ENCODE data around the gene MRTFB. TPM values are rescaled to one million over a fixed set of nuclear protein-coding genes. Genes with fewer than 3 reads are reported as not detected.
"Not testable (repeated sequence)": the region's sequence is repeated elsewhere in the genome, so short reads cannot be mapped to it uniquely, and the experiment has no call there.

The MRTFB gene
- total RNA-seq, 2 donors from 2014 or later: 21.6 to 21.7 TPM

DNA sequence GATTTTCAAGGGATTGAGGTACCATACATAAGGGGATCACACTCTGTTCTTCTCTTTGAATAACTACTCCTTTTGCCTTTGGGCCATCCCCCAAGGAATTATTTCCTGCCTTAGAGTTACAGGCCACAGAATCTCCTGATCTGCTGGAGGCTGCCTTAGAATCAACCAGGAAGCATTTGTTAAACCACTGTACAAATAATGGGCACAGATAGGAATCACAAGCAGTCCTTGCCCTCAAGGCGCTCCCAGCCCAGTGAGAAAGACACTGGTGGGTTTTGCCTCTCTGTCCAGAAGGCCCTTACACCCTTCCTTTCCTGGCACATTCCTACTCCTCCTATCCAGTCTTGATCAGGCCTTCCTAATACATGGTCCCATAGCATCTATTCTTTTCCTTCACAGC lies 45.9 kb downstream of the MRTFB start:
- H3K4me3 Mint-ChIP-seq: no peak overlapping the region
- H3K4me1 Mint-ChIP-seq: peaks cover 17% of the 10 kb centered on the region

GRCh38 chr16:14119799-14120198 lies 48.7 kb downstream of the MRTFB start:
- H3K4me3 Mint-ChIP-seq: no peak overlapping the region
- no peak overlapping the region for H3K27ac Mint-ChIP-seq
- DNase-seq (no peak), ATAC-seq (no peak)
- no peaks in the 10 kb centered on the region for H3K9me3 ChIP-seq (ENCODE audit: control insufficient read depth, low read length, poor library complexity, severe bottlenecking)
- H3K36me3 Mint-ChIP-seq (ENCODE audit: low read depth): peaks cover 4% of the 10 kb centered on the region
- H3K4me1 Mint-ChIP-seq: peaks cover 12% of the 10 kb centered on the region
- no peaks in the 10 kb centered on the region for H3K27me3 Mint-ChIP-seq

More for the DNA sequence above, 45.9 kb downstream of the MRTFB start:
- ATAC-seq (no peak), DNase-seq (no peak)
- Mint-ChIP-seq H3K36me3 (ENCODE audit: low read depth) (peaks cover 4% of the 10 kb centered on the region), H3K27me3 (no peaks in the 10 kb centered on the region), H3K27ac (no peak overlapping the region)
- no peaks in the 10 kb centered on the region for H3K9me3 ChIP-seq (ENCODE audit: control insufficient read depth, low read length, poor library complexity, severe bottlenecking)

- H3K4me3 Mint-ChIP-seq: no peak overlapping the region
- peaks cover 16% of the 10 kb centered on the region for H3K4me1 Mint-ChIP-seq
- ATAC-seq (no peak), DNase-seq (no peak)
- no peak overlapping the region for H3K27ac Mint-ChIP-seq
- H3K27me3 Mint-ChIP-seq: no peaks in the 10 kb centered on the region
- H3K9me3 ChIP-seq (ENCODE audit: control insufficient read depth, low read length, poor library complexity, severe bottlenecking): no peaks in the 10 kb centered on the region
- H3K36me3 Mint-ChIP-seq (ENCODE audit: low read depth): peaks cover 4% of the 10 kb centered on the region
Measured at GRCh38 chr16:14120335-14120734, 49.2 kb downstream of the MRTFB start.

DNA sequence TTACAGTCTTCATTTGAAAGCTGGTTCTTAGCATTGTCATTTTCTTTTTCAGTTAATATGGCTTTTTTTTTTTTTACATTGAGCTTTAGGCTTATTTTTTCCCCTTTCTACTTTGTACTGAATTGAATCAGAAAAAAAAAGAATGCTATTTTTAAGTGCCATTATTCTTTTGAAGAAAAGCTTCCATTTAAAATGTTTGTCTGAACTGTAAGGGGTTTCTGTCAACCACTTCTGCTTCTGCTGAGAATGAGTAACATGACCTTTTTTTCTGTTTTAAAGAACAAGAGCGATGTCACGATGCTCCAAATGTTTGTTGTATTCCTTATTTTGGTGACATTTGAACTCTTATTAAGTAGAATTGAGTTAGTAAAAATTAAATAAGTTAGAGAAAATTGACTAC lies 50.0 kb downstream of the MRTFB start:
- peaks cover 4% of the 10 kb centered on the region for H3K36me3 Mint-ChIP-seq (ENCODE audit: low read depth)
- H3K27ac Mint-ChIP-seq: no peak overlapping the region
- DNase-seq: no peak
- peaks cover 15% of the 10 kb centered on the region for H3K4me1 Mint-ChIP-seq
- no peak for ATAC-seq
- H3K27me3 Mint-ChIP-seq: no peaks in the 10 kb centered on the region
- H3K9me3 ChIP-seq (ENCODE audit: control insufficient read depth, low read length, poor library complexity, severe bottlenecking): no peaks in the 10 kb centered on the region
- no peak overlapping the region for H3K4me3 Mint-ChIP-seq

- no peak for ATAC-seq
- peaks cover 4% of the 10 kb centered on the region for H3K36me3 Mint-ChIP-seq (ENCODE audit: low read depth)
- no peak overlapping the region for H3K27ac Mint-ChIP-seq
Measured at GRCh38 chr16:14121872-14122271, 50.8 kb downstream of the MRTFB start.

GRCh38 chr16:14122430-14122829 lies 51.3 kb downstream of the MRTFB start:
- not testable (repeated sequence) for ATAC-seq; H3K36me3 Mint-ChIP-seq (ENCODE audit: low read depth); H3K27me3 Mint-ChIP-seq; H3K9me3 ChIP-seq (ENCODE audit: control insufficient read depth, low read length, poor library complexity, severe bottlenecking); H3K4me3 Mint-ChIP-seq; DNase-seq; H3K27ac Mint-ChIP-seq
- peaks cover 14% of the 10 kb centered on the region for H3K4me1 Mint-ChIP-seq

More at GRCh38 chr16:14121872-14122271, 50.8 kb downstream of the MRTFB start:
- H3K4me3 Mint-ChIP-seq: no peak overlapping the region
- H3K27me3 Mint-ChIP-seq: no peaks in the 10 kb centered on the region
- H3K9me3 ChIP-seq (ENCODE audit: control insufficient read depth, low read length, poor library complexity, severe bottlenecking): no peaks in the 10 kb centered on the region
- DNase-seq: no peak
- H3K4me1 Mint-ChIP-seq: peaks cover 14% of the 10 kb centered on the region

GRCh38 chr16:14125000-14125681 lies 54.0 kb downstream of the MRTFB start:
- Mint-ChIP-seq H3K27ac (no peak overlapping the region), H3K4me1 (peaks cover 14% of the 10 kb centered on the region), H3K27me3 (no peaks in the 10 kb centered on the region), H3K36me3 (ENCODE audit: low read depth) (peaks cover 2% of the 10 kb centered on the region), H3K4me3 (no peak overlapping the region)
- ATAC-seq: no peak
- no peak for DNase-seq
- no peaks in the 10 kb centered on the region for H3K9me3 ChIP-seq (ENCODE audit: control insufficient read depth, low read length, poor library complexity, severe bottlenecking)

DNA sequence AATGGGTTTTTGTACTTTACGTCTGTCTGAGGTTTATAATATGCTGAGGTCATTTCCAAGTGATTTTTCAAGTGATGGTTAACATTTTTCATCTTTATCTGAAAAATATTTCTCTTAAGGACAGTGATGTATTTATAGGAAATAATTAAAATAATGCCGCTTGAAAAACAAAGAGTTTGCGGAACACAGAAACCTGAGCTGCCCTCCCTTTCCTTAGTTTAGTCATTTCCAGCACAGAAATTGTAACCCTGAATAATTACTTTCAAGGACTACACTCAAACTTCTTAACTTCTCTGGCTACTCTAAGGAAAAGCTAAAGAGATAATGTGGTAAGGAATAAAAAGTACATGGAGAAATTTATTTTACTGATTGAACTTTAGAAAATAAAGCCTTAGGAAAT lies 54.6 kb downstream of the MRTFB start:
- no peak for ATAC-seq
- Mint-ChIP-seq H3K4me3 (no peak overlapping the region), H3K36me3 (ENCODE audit: low read depth) (peaks cover 2% of the 10 kb centered on the region), H3K4me1 (peaks cover 14% of the 10 kb centered on the region), H3K27ac (no peak overlapping the region), H3K27me3 (no peaks in the 10 kb centered on the region)
- H3K9me3 ChIP-seq (ENCODE audit: control insufficient read depth, low read length, poor library complexity, severe bottlenecking): no peaks in the 10 kb centered on the region
- DNase-seq: no peak

DNA sequence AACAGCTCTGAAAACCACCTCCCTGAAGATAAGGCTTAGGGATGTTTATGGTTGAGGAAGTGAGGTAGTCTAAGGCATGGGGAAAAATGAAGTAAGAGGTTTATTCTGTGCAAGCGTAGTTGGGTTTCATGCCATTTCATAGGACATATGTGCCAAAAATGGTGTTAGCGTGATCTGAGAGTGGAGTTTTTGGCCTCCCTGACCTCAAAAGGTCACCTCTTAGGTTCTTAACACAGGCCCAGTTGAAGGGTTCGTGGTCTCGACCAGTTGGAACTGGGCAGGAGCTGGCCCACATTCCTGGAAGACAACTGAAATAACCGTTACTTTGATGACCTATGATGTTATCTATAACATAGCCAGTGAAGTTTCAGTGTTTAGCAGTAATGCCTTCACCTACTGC lies 57.0 kb downstream of the MRTFB start:
- ATAC-seq (no peak), DNase-seq (no peak)
- Mint-ChIP-seq H3K27ac (no peak overlapping the region), H3K36me3 (ENCODE audit: low read depth) (no peaks in the 10 kb centered on the region), H3K4me3 (no peak overlapping the region), H3K27me3 (no peaks in the 10 kb centered on the region), H3K4me1 (peaks cover 11% of the 10 kb centered on the region)
- no peaks in the 10 kb centered on the region for H3K9me3 ChIP-seq (ENCODE audit: control insufficient read depth, low read length, poor library complexity, severe bottlenecking)

DNA sequence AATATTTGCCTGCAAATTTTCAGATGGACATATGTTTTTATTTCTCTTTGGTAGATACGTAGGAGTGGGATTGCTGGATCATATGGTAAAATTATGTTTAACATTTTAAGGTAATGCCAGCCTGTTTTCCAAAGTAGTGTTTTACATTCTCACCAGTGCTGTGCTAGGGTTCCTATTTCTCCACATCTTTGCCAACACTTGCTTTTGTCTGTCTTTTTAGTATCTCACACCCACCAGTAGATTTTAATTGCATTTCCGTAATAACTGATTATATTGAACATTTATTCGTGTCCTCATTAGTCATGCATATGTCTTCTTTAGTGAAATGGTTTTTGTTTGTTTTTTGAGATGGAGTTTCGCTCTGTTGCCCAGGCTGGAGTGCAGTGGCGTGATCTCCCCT lies 58.4 kb downstream of the MRTFB start:
- no peaks in the 10 kb centered on the region for H3K36me3 Mint-ChIP-seq (ENCODE audit: low read depth)
- H3K27me3 Mint-ChIP-seq: no peaks in the 10 kb centered on the region
- no peak overlapping the region for H3K4me3 Mint-ChIP-seq
- no peak for ATAC-seq
- peaks cover 11% of the 10 kb centered on the region for H3K4me1 Mint-ChIP-seq
- DNase-seq: no peak
- H3K9me3 ChIP-seq (ENCODE audit: control insufficient read depth, low read length, poor library complexity, severe bottlenecking): no peaks in the 10 kb centered on the region
- no peak overlapping the region for H3K27ac Mint-ChIP-seq

GRCh38 chr16:14131774-14132695 lies 60.9 kb downstream of the MRTFB start:
- Mint-ChIP-seq H3K4me3 (no peak overlapping the region), H3K36me3 (ENCODE audit: low read depth) (no peaks in the 10 kb centered on the region), H3K4me1 (peaks cover 2% of the 10 kb centered on the region), H3K27ac (no peak overlapping the region), H3K27me3 (no peaks in the 10 kb centered on the region)
- ATAC-seq (no peak), DNase-seq (no peak)
- H3K9me3 ChIP-seq (ENCODE audit: control insufficient read depth, low read length, poor library complexity, severe bottlenecking): no peaks in the 10 kb centered on the region

GRCh38 chr16:14132696-14133048 lies 61.6 kb downstream of the MRTFB start:
- H3K4me3 Mint-ChIP-seq: no peak overlapping the region
- ATAC-seq: no peak
- no peak overlapping the region for H3K27ac Mint-ChIP-seq
- no peak for DNase-seq
- H3K9me3 ChIP-seq (ENCODE audit: control insufficient read depth, low read length, poor library complexity, severe bottlenecking): no peaks in the 10 kb centered on the region
- H3K27me3 Mint-ChIP-seq: no peaks in the 10 kb centered on the region
- H3K4me1 Mint-ChIP-seq: peaks cover 2% of the 10 kb centered on the region
- no peaks in the 10 kb centered on the region for H3K36me3 Mint-ChIP-seq (ENCODE audit: low read depth)

DNA sequence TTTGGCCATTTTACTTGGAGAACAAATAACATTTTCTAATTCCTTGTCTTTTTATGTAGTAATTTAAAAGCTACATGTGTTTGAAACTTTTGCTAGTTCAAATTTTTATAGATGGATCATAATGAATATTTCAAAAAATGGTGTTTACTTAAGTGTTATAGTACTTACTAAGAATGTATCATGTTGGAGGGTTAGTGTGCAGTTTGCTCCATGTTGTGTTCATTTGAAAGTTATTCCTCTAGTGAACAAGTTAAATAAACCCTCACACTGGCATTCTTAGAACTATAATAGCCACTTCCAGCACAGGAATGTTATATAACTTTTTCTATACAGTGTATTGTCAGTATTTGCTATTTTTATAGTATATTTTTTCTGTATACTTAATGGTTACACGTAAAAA lies 62.8 kb downstream of the MRTFB start:
- no peaks in the 10 kb centered on the region for H3K27me3 Mint-ChIP-seq
- H3K4me3 Mint-ChIP-seq: no peak overlapping the region
- H3K27ac Mint-ChIP-seq: no peak overlapping the region
- ATAC-seq (no peak), DNase-seq (no peak)
- peaks cover 2% of the 10 kb centered on the region for H3K4me1 Mint-ChIP-seq
- no peaks in the 10 kb centered on the region for H3K36me3 Mint-ChIP-seq (ENCODE audit: low read depth)
- no peaks in the 10 kb centered on the region for H3K9me3 ChIP-seq (ENCODE audit: control insufficient read depth, low read length, poor library complexity, severe bottlenecking)
